GM18502 (cell line): ENCODE measurements around the gene CITED1.
"Not testable (repeated sequence)": the region's sequence is repeated elsewhere in the genome, so short reads cannot be mapped to it uniquely, and the experiment has no call there.

Experiments used
- ATAC-seq: cut with Tn5 transposase; IDR thresholded peaks from one replicate; pipeline ENCODE4 v1.9.1; 2021; ENCODE audit warnings: mild to moderate bottlenecking; ENCODE audit not compliant: unreplicated experiment, poor library complexity

The CITED1 gene

DNA sequence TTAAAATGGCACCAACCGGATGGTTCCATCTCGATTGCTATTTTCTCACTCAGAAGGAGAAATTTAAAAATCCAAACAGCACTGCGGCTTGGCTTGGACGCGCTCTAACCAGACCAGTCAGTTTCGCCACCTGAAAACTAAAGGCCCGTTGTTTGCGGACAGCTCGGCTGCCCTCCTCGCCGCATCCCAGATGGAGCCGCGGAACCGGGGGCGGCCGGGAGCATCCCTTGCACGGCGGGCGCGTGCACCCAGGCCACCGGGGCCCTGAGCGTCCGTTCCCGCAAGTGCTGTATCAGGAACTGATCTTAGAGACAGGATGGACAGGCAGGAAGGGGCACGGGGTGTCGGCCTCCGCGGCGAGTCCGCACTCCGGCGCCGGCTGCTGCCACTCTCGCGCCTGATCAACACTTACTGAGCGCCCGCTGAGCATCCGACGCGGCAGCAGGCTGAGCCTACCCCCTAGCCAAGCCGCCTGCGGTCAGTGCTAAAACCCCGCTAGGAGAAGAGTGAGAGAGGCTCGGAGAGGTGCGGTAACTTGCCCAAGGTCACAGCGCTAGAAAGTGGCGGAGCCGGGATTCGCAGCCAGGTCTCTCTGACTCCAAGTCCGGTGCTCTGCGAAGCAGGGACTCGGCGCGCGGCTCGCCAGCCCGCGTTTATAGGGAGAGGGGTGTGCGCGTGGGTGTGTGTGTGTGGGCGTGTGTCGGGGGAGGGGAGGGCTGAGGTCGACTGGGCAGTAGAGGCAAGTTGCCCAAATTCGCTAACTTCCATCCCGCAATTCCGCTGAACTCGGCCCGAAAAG, at the start of gene CITED1:
Gene CITED1 (minus strand): TSS at position 629 of the 799 bp plus-strand sequence. CDS start 3,045 bp downstream, outside the sequence.
- no peak for ATAC-seq

DNA sequence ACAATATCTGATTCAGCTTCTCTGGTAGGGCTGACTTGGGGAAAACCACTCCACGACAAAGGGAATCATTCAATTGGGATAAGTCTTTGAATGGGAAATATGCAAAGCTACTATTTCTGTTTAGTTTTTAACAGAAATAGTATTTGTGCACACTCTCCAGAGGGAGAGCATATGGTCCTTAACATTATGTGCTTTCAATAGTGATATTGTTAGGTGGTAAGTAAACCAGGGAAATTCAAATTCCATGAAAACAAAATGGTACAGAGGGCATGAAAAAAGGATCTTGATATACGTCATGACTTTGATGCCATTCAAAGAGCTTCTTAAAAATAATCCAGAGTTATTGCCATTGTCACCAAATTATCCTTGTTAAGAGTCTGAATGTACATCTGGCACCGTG, 47.1 kb upstream of the CITED1 start:
- ATAC-seq = no peak

DNA sequence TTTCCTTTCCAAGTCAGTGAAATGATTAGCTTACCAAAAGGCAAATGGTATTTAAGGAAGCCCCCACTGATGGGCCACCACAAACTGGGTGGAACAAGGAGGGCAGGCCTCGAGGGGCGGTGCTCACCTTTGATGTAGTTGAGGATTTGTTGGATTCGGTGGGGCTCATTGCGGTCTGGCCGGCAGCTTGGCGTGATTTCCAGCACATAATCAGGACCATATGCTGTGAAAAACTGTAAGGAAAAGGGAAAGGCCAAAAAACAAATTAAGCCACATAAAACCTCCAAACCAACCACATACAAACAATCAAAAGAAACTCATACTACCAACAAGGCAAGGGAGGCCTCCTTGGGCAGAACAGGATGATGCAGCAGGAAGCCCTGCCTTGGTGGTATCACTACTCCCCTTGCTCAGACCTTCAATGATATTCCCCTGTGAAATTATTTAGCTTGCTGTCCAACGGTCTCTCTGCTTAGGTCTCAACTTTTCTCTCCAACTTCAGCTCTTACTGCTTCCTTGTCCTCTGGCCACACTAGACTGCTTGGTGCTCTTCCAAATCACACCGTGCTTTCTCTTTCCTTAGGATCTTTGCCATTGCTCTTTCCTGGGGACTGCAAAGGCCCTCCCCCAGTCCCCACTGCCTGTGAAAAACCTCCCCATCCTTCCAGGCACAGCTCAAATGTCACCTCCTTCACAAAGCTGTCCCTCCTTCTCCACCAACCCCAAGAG, 46.1 kb upstream of the CITED1 start:
- no peak for ATAC-seq

- ATAC-seq = peak; percentile 99
These were observed 43.5 kb upstream of the CITED1 start for GRCh38 chrX:72349190-72349589.

- ATAC-seq = no peak
These were observed 42.7 kb upstream of the CITED1 start for GRCh38 chrX:72348247-72348979.

DNA sequence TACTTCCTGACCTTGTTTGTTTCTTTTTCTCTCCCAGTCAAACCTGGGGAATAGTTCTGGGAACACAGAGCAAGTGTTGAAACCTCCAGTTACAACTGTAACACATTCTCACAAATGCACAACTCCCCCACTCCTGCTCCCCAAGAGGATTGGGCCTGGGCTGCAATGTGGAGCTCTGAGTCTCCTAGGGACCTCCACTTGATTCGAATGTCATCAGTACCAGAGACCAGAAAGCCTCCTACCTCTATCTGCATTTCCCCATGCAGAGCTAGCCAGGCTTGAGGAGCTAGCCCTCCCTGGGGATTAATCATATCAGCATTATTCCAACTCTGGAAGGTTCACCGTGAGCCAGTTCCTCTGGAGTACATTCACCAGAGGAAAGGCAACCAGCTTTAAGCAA, 41.7 kb upstream of the CITED1 start:
- ATAC-seq = no peak

DNA sequence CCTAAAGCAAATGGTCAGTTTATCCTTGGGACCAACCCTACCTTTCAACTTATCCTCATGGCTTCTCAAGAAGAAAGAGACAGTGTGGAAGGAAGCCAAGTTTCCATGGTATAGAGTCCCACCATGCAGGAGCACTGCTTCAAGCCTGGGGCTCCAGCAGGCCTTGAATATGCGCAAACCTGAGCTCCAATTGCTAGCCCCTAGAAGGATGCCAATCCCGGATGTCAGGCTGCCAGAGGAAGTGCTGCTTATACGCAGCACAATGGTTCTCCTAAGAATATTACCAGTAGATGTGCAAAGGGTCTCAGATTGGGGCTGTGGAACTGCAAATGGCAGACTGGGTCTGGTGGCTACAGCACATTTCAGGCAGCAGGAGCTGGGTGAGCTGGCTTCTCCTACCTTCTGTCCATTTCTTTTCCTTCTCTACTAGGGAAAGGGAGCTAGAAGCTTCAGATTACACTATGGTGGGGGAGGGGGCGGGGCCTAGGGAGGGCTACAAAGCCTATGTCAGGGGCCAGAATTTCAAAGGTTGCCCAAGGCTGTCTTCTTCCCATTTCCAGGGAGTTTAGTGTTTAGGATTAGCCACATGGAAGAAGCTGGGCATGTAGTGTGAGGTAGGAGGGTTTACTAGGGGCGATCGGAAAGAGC, 40.7 kb upstream of the CITED1 start:
- ATAC-seq = no peak

GRCh38 chrX:72340626-72341025, 34.9 kb upstream of the CITED1 start:
- no peak for ATAC-seq

DNA sequence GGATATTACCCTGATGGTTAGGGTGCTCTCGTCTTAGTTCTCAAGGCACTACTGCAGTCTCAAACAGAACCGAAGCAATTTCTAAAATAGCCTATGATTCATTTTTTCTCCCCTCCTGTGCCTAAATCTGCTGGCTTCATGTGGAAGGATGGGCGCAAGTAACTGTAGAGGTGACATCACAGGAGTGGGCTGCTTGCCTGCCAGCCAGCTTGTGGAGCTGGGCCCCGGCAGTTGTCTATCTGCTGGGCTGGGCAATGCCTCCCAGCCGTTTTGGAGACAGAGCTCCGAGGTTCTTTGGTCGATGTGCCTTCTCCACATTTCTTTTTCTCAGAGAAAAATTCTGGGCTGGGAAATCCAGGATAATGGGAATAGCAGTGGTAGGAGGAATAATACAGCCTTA, 34.3 kb upstream of the CITED1 start:
- no peak for ATAC-seq

- ATAC-seq = no peak
These were observed 24.4 kb upstream of the CITED1 start for GRCh38 chrX:72330131-72330530.

GRCh38 chrX:72326605-72327300, 21.0 kb upstream of the CITED1 start:
- no peak for ATAC-seq

- not testable (repeated sequence) for ATAC-seq
These were observed 13.9 kb upstream of the CITED1 start for GRCh38 chrX:72319651-72320050.

DNA sequence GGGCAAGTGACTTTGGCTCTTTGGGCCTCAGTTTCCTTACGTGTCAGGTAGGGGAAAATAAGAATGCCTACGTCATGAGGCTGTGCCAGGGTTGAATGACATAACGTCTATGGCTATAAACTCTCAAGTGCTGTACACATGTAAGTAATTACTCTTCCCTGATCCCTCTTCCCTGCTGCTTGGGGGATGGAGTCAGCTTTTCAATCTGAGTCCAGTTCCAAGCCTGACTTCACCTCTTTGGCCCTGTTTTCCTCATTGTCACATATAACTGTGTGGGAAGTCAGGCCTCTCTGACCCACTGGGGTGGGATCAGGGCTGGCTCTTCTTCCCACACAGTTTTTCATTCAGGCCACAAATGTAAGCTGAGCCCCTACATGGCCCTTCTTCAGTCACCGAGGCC, 11.4 kb upstream of the CITED1 start:
- no peak for ATAC-seq

GRCh38 chrX:72316408-72317110, 10.8 kb upstream of the CITED1 start:
- ATAC-seq = no peak

- ATAC-seq = no peak
These were observed 9.2 kb upstream of the CITED1 start for GRCh38 chrX:72314881-72315280.

DNA sequence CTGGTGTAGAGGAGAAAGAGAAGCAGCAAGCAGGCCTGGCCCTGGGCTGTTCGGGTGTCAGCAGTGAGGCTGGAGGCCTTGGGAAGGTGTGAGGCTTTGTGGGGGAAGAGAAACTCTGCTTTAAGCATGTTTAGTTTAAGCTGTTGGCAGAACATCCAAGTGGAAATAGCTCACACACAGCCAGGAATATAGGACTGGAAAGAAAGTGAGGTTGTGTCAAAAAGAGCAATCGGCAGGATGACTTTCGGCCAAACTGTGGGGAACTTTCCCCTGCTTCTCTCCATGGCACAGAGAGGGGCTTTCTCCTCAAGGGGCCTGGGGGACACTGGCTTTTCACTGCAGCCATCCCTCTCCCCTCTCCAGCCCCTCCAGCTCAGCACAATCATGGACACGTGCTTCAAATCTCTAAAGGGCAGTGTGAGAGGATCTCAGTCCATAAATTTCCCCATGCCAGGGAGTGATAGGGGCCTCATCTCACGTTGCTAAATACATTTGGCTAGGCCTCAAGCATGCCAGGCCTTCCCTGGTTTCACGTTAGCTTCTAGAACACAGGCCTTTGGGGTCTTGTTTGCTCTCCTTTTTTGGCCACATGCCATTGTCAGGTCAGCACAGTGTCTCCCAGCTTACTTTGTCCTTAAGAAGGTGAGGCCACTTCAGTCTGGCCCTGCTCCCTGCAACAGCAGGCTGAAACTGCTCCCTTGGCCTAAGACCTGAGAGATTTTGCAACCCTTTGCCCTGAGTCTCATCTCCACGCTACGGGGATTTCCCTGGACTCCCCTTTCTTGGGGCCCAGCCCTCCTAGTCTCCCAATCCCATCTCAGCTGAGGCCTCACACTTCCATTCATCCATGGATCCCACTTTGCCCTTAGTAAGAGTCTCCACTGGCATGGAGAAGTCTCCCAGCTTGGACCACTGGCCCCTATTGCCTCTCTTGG, 8.3 kb upstream of the CITED1 start:
- ATAC-seq = no peak

- ATAC-seq = no peak
These were observed 6.7 kb upstream of the CITED1 start for GRCh38 chrX:72312311-72312940.
